Dendritic cell treated with granulocyte-macrophage colony-stimulating factor and Interleukin-4, amounts not matched to agents 40 ng/mL and 50 ng/mL, for 4 days (primary cell): ENCODE results near the gene TMEM255B.
"Not testable (repeated sequence)": the region's sequence is repeated elsewhere in the genome, so short reads cannot be mapped to it uniquely, and the experiment has no call there.

Source experiments
- H3K27ac Mint-ChIP-seq: one replicate; pipeline ENCODE4 v1.8.0; 2022; ENCODE audit warnings: mild to moderate bottlenecking, mixed read lengths
- H3K27me3 Mint-ChIP-seq: one replicate; pipeline ENCODE4 v1.8.0; 2022; ENCODE audit warnings: mild to moderate bottlenecking, mixed read lengths
- H3K36me3 Mint-ChIP-seq: one replicate; pipeline ENCODE4 v1.8.0; 2022; ENCODE audit warnings: low read depth, mixed read lengths
- H3K4me1 Mint-ChIP-seq: one replicate; pipeline ENCODE4 v1.8.0; 2022; ENCODE audit warnings: low read depth, mixed read lengths
- H3K4me3 Mint-ChIP-seq: one replicate; pipeline ENCODE4 v1.8.0; 2022; ENCODE audit warnings: mild to moderate bottlenecking, moderate library complexity, mixed read lengths
- H3K9me3 Mint-ChIP-seq: one replicate; pipeline ENCODE4 v1.8.0; 2022; ENCODE audit warnings: mixed read lengths
- intact Hi-C: fragments of 100-400 bp; cut with micrococcal nuclease; formaldehyde crosslinking; loops from one replicate; pipeline ENCODE4 v1.15.0; 2022

Gene TMEM255B

GRCh38 chr13:113817860-113818691, 59.0 kb downstream of the TMEM255B start:
- Mint-ChIP-seq H3K4me1 (peaks cover 39% of the 10 kb centered on the region), H3K36me3 (peaks cover 81% of the 10 kb centered on the region), H3K27ac (peak overlapping the region; percentile 70), H3K4me3 (no peak overlapping the region), H3K9me3 (peaks cover 45% of the 10 kb centered on the region), H3K27me3 (peaks cover 1% of the 10 kb centered on the region)
- intact Hi-C loops: loop anchor here (1.0 to 2.0 kb wide), 2 partner anchors 129 to 408 kb away; no protein-coding TSS in a partner anchor

- H3K4me1 Mint-ChIP-seq: peaks cover 39% of the 10 kb centered on the region
- peaks cover 44% of the 10 kb centered on the region for H3K9me3 Mint-ChIP-seq
- H3K27me3 Mint-ChIP-seq: no peaks in the 10 kb centered on the region
- H3K36me3 Mint-ChIP-seq: peaks cover 89% of the 10 kb centered on the region
- intact Hi-C loops: no loop called here
- no peak overlapping the region for H3K4me3 Mint-ChIP-seq
- H3K27ac Mint-ChIP-seq: no peak overlapping the region
Measured at GRCh38 chr13:113818700-113819295, 59.8 kb downstream of the TMEM255B start.

- H3K27me3 Mint-ChIP-seq: no peaks in the 10 kb centered on the region
- intact Hi-C loops: no loop called here
- peaks cover 44% of the 10 kb centered on the region for H3K9me3 Mint-ChIP-seq
- H3K4me3 Mint-ChIP-seq: no peak overlapping the region
- peaks cover 39% of the 10 kb centered on the region for H3K4me1 Mint-ChIP-seq
- H3K36me3 Mint-ChIP-seq: peaks cover 94% of the 10 kb centered on the region
- H3K27ac Mint-ChIP-seq: no peak overlapping the region
Measured at GRCh38 chr13:113819341-113819730, 60.3 kb downstream of the TMEM255B start.

GRCh38 chr13:113819731-113820715, 61.0 kb downstream of the TMEM255B start:
- H3K27me3 Mint-ChIP-seq: no peaks in the 10 kb centered on the region
- intact Hi-C loops: no loop called here
- H3K4me1 Mint-ChIP-seq: peaks cover 36% of the 10 kb centered on the region
- H3K9me3 Mint-ChIP-seq: peaks cover 43% of the 10 kb centered on the region
- no peak overlapping the region for H3K4me3 Mint-ChIP-seq
- peaks cover 98% of the 10 kb centered on the region for H3K36me3 Mint-ChIP-seq
- no peak overlapping the region for H3K27ac Mint-ChIP-seq

- H3K27me3 Mint-ChIP-seq: no peaks in the 10 kb centered on the region
Measured at GRCh38 chr13:113820813-113821651, 62.0 kb downstream of the TMEM255B start.

GRCh38 chr13:113821847-113822246, 62.8 kb downstream of the TMEM255B start:
- Mint-ChIP-seq H3K4me3 (no peak overlapping the region), H3K27ac (no peak overlapping the region), H3K27me3 (no peaks in the 10 kb centered on the region), H3K4me1 (peaks cover 17% of the 10 kb centered on the region), H3K36me3 (peaks cover 98% of the 10 kb centered on the region), H3K9me3 (peaks cover 37% of the 10 kb centered on the region)
- intact Hi-C loops: no loop called here

More at GRCh38 chr13:113820813-113821651, 62.0 kb downstream of the TMEM255B start:
- Mint-ChIP-seq H3K27ac (no peak overlapping the region), H3K36me3 (peaks cover 98% of the 10 kb centered on the region), H3K4me1 (peaks cover 25% of the 10 kb centered on the region), H3K4me3 (no peak overlapping the region), H3K9me3 (peaks cover 39% of the 10 kb centered on the region)
- intact Hi-C loops: no loop called here

GRCh38 chr13:113822266-113822665, 63.2 kb downstream of the TMEM255B start:
- H3K27me3 Mint-ChIP-seq: no peaks in the 10 kb centered on the region
- H3K9me3 Mint-ChIP-seq: peaks cover 37% of the 10 kb centered on the region
- no peak overlapping the region for H3K27ac Mint-ChIP-seq
- intact Hi-C loops: no loop called here
- H3K4me3 Mint-ChIP-seq: no peak overlapping the region
- peaks cover 100% of the 10 kb centered on the region for H3K36me3 Mint-ChIP-seq
- H3K4me1 Mint-ChIP-seq: peaks cover 13% of the 10 kb centered on the region

GRCh38 chr13:113822956-113823744, 64.1 kb downstream of the TMEM255B start:
- Mint-ChIP-seq H3K27me3 (no peaks in the 10 kb centered on the region), H3K9me3 (peaks cover 37% of the 10 kb centered on the region), H3K36me3 (peaks cover 100% of the 10 kb centered on the region), H3K27ac (no peak overlapping the region), H3K4me1 (peaks cover 4% of the 10 kb centered on the region), H3K4me3 (no peak overlapping the region)
- intact Hi-C loops: no loop called here

- H3K27me3 Mint-ChIP-seq: no peaks in the 10 kb centered on the region
- intact Hi-C loops: no loop called here
- H3K4me1 Mint-ChIP-seq: no peaks in the 10 kb centered on the region
- no peak overlapping the region for H3K4me3 Mint-ChIP-seq
- peaks cover 100% of the 10 kb centered on the region for H3K36me3 Mint-ChIP-seq
- H3K9me3 Mint-ChIP-seq: peaks cover 37% of the 10 kb centered on the region
- H3K27ac Mint-ChIP-seq: no peak overlapping the region
Measured at GRCh38 chr13:113823771-113824170, 64.7 kb downstream of the TMEM255B start.

GRCh38 chr13:113825841-113826240, 66.8 kb downstream of the TMEM255B start:
- peaks cover 37% of the 10 kb centered on the region for H3K9me3 Mint-ChIP-seq

GRCh38 chr13:113826446-113826845, 67.4 kb downstream of the TMEM255B start:
- Mint-ChIP-seq H3K9me3 (peaks cover 31% of the 10 kb centered on the region), H3K36me3 (peaks cover 93% of the 10 kb centered on the region)
- H3K27me3 Mint-ChIP-seq, H3K4me3 Mint-ChIP-seq, intact Hi-C loops, H3K4me1 Mint-ChIP-seq, H3K27ac Mint-ChIP-seq: not testable (repeated sequence)

More at GRCh38 chr13:113825841-113826240, 66.8 kb downstream of the TMEM255B start:
- H3K4me3 Mint-ChIP-seq: no peak overlapping the region
- no peaks in the 10 kb centered on the region for H3K4me1 Mint-ChIP-seq
- H3K36me3 Mint-ChIP-seq: peaks cover 93% of the 10 kb centered on the region
- H3K27ac Mint-ChIP-seq: no peak overlapping the region
- H3K27me3 Mint-ChIP-seq: no peaks in the 10 kb centered on the region
- intact Hi-C loops: no loop called here

GRCh38 chr13:113827021-113827420, 68.0 kb downstream of the TMEM255B start:
- Mint-ChIP-seq H3K36me3 (peaks cover 91% of the 10 kb centered on the region), H3K4me1 (no peaks in the 10 kb centered on the region), H3K27me3 (no peaks in the 10 kb centered on the region), H3K9me3 (peaks cover 25% of the 10 kb centered on the region), H3K4me3 (no peak overlapping the region), H3K27ac (no peak overlapping the region)
- intact Hi-C loops: no loop called here
